ENCODE data around the gene TRAPPC2B.

GRCh38 chr19:57327993-57328392 is 35.4 kb upstream of the TRAPPC2B start:
- TF ChIP-seq ZNF133 (tag by site-specific recombination; IDR thresholded peaks at IDR 0.05) (no peak), CTCF (tag by site-specific recombination; IDR thresholded peaks at IDR 0.05) (no peak), YY1 (tag by site-specific recombination; IDR thresholded peaks at IDR 0.05) (no peak), ZNF350 (tag by site-specific recombination; IDR thresholded peaks at IDR 0.05) (no peak), KLF9 (tag by site-specific recombination; IDR thresholded peaks at IDR 0.05; ENCODE audit: low read depth) (no peak), PRDM6 (tag by site-specific recombination; IDR thresholded peaks at IDR 0.05) (no peak), REPIN1 (tag by site-specific recombination; IDR thresholded peaks at IDR 0.05; ENCODE audit: low read depth) (no peak), PBX3 (CRISPR knock-in tag; IDR thresholded peaks at IDR 0.05) (no peak), ZNF26 (tag by site-specific recombination; IDR thresholded peaks at IDR 0.05) (no peak)
